ENCODE results near the gene HECW1.
"Not testable (repeated sequence)": the region's sequence is repeated elsewhere in the genome, so short reads cannot be mapped to it uniquely, and the experiment has no call there.

Gene HECW1

DNA sequence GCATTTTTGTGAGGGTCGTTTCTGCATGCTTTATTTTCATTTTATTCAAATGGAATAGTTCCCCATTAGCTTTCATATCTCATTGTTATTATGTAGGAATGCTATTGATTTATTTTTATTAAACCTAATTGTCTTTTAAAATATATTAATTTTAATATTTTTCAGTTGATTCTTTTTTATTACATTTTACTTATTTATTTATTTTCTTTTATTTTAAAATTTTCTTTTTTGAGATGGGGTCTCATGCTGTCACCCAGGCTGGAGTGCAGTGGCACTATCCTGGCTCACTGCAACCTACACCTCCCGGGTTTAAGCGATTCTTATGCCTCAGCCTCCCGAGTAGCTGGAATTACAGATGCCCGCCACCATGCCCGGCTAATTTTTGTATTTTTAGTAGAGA, 463.1 kb downstream of the HECW1 start:
- no peak for DNase-seq (ENCODE audit: low read depth)
- H3K4me3 ChIP-seq (ENCODE audit: low read length) = no peak overlapping the region

DNA sequence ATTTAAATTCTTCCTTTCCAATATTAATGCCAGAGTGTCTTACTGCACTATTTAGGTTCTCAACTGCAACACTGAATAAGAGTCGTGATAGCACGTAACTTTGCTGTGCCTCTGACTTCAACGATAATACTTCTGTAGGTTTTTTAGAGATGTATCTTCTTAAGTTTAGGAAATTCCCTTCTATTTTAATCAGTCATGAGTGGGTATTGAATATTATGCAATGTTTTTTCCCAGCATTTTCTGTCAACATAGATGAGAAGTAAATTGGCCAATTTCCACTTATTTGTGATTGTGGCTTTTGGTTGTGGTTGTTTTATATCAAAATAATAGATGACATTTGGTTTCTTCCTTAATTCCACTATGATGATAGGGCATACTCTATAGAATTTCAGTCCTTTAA, 463.8 kb downstream of the HECW1 start:
- DNase-seq (ENCODE audit: low read depth) = no peak
- H3K4me3 ChIP-seq (ENCODE audit: low read length) = no peak overlapping the region
- TF ChIP-seq, protein P1, sequence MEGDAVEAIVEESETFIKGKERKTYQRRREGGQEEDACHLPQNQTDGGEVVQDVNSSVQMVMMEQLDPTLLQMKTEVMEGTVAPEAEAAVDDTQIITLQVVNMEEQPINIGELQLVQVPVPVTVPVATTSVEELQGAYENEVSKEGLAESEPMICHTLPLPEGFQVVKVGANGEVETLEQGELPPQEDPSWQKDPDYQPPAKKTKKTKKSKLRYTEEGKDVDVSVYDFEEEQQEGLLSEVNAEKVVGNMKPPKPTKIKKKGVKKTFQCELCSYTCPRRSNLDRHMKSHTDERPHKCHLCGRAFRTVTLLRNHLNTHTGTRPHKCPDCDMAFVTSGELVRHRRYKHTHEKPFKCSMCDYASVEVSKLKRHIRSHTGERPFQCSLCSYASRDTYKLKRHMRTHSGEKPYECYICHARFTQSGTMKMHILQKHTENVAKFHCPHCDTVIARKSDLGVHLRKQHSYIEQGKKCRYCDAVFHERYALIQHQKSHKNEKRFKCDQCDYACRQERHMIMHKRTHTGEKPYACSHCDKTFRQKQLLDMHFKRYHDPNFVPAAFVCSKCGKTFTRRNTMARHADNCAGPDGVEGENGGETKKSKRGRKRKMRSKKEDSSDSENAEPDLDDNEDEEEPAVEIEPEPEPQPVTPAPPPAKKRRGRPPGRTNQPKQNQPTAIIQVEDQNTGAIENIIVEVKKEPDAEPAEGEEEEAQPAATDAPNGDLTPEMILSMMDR (conservative IDR thresholded peaks at IDR 0.05; ENCODE audit: low read length) = no peak

More for the DNA sequence above, 463.1 kb downstream of the HECW1 start:
- TF ChIP-seq, protein P1 (conservative IDR thresholded peaks at IDR 0.05; ENCODE audit: low read length) = no peak

DNA sequence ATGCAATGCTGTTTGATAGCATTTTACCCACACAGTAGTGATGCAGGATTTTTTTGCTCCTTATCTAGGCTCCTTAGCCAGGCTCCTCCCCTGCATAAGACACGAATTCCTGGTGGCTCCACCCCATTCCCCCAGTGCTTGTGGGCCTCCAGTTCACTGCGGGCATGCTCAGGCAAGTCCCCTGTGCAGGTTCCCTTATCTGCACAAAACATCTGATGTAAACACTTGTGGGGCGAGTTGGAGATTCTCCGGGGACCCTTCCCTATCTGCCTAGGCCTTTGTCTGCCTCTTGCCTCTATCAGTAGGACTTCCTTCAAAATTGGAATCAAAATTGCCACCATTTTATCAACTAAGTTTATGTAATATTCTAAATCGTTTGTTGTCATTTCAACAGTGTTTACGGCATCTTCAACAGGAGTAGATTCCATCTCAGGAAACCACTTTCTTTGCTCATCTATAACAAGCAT, 465.1 kb downstream of the HECW1 start:
- no peak overlapping the region for H3K4me3 ChIP-seq (ENCODE audit: low read length)
- DNase-seq (ENCODE audit: low read depth) = peak; percentile 27
- TF ChIP-seq, protein P1 (conservative IDR thresholded peaks at IDR 0.05; ENCODE audit: low read length) = no peak

DNA sequence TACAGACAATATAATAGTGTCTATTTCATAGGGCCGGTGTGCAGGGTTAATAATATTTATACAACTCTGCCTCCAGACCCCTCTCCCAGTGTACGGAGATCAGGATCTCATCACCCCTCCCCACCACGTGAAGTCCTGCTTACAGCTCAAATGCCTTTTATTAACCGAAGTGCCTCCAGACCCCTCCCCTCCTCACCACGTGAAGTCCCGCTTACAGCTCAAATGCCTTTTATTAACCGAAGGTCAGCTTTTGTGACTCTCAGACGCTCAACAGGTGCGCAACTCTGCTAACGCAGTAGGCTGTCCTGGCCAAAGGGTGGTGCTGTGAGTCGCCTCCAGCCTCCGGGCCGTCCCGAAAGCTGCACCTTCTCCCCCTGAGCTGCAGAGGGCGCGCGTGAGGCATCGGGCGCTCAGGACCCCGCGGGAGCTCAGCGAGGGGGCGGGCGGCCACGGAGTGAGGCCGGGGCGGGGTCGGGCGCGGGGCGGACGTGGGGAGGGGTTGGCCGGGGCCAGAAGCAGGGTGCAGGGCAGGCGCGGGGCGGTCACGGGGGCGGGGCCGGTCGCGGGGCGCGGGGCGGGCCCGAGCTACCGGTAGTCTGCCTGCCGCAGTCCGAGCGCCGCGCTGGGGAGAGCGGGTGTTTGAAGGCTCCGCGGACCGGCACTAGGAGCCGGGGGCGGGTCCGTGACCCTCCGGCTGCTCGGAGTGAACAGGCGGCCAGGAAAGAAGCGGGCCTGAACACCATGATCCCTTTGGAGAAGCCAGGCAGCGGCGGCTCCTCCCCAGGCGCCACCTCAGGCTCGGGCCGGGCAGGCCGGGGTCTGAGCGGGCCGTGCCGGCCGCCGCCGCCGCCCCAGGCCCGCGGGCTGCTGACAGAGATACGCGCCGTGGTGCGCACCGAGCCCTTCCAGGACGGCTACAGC, 470.3 kb downstream of the HECW1 start, which contains the start of gene STK17A:
Gene STK17A (plus strand): TSS at position 606 of the 921 bp plus-strand sequence. CDS start 136 bp downstream, at position 742.
- TF ChIP-seq, protein P1 (conservative IDR thresholded peaks at IDR 0.05; ENCODE audit: low read length) = peak; percentile 97
- peak within 1 kb of the TSS; percentile 79 for H3K4me3 ChIP-seq (ENCODE audit: low read length)
- peak; percentile 87 for DNase-seq (ENCODE audit: low read depth)

DNA sequence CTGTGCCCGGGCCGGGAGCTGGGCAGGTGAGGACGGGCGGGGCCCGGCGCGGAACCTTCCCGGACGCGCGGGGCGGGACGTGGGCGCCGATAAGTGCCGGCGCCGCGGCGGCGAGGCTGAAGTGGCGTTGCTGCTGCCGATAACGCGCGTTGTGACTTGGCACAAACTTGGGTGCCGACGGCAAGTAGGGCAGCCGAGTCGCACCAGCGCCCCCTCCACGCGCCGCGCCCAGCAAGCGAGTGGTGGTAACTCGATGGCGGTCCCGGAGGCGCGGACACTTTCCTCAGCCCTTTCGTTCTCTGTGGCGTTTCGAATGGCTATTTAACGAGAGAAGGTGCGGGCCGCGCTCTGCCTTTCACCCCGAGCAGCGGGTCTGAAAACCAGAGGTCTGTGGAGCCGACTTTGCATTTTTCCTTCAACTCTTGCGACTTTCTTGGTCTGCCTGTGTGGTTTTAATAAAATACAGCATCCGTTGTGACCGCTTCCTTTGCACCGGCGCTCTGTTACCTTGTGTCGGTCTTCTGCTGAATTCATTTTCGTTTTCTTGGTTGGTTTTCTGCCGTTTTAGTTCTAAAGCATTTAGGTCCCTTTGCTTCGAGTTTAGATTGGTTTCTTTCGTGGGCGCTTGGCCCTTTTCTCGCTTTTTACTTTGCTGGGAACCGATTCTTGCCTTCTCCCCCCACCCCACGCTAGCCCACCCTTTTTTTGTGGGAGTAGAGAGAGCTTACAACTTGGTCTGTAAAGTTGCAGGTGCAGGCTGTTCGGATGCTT, 471.2 kb downstream of the HECW1 start:
- TF ChIP-seq, protein P1 (conservative IDR thresholded peaks at IDR 0.05; ENCODE audit: low read length) = peak; percentile 16
- peak; percentile 58 for DNase-seq (ENCODE audit: low read depth)
- peak overlapping the region; percentile 79 for H3K4me3 ChIP-seq (ENCODE audit: low read length)

DNA sequence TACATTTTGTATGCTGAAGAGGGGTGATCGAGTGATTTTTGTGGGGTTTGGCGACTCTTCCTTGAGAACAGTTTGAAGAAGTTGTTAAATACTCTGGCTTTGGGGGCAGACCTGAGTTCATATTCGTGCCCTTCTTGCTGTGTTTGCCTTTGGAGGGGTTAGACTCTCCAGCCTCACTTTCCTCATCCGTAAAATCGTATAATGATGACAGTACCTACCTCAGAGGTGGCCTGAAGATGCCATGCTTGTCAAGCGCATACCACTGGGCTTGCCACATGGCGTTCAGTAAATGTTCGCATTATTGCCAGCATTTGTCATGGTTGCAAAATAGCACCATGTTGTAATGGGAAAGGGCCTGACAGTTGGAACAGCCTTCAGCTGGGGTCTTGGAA, 471.7 kb downstream of the HECW1 start:
- peak overlapping the region; percentile 79 for H3K4me3 ChIP-seq (ENCODE audit: low read length)
- TF ChIP-seq, protein P1 (conservative IDR thresholded peaks at IDR 0.05; ENCODE audit: low read length) = 0 out of 2 replicates have a peak, but pooled peaks have one; percentile 10
- DNase-seq (ENCODE audit: low read depth) = peak; percentile 88

DNA sequence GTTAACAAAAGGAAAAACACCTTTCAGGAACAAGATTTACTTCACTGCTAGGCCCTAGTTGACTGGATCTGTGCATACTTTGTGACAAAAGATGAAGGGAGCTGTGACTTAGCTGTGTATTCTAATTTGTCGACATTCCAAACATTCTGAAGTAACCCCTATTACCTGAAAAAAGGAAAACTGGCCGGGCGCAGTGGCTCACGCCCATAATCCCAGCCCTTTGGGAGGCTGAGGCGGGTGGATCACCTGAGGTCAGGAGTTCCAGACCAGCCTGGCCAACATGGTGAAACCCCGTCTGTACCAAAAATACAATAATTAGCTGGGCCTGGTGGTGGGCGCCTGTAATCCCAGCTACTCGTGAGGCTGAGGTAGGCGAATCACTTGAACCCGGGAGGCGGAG, 472.3 kb downstream of the HECW1 start:
- DNase-seq (ENCODE audit: low read depth) = not testable (repeated sequence)
- H3K4me3 ChIP-seq (ENCODE audit: low read length) = peak overlapping the region; percentile 79

Measured in AG10803 (cell line).